ENCODE data around the gene SPTA1. TPM values are rescaled to one million over a fixed set of nuclear protein-coding genes. Genes with fewer than 3 reads are reported as not detected.

SPTA1 gene
- total and polyA plus RNA-seq, 2 of the 4 experiments (the other 2 are of a cell fraction) = not detected

GRCh38 chr1:158730453-158730852 is 43.9 kb upstream of the SPTA1 start:
- intact Hi-C loops (cut with micrococcal nuclease) (no loop called here), in situ Hi-C loops (cut with MboI; ENCODE audit: low sequenced_read_pairs) (no loop called here), dilution Hi-C loops (cut with HindIII; ENCODE audit: low sequenced_read_pairs, unreplicated experiment) (no loop called here)
- Histone ChIP-seq H2AK9ac (replicated peaks; ENCODE audit: low read depth, low read length, poor library complexity) (no peak overlapping the region), H3K4me3 (ENCODE audit: insufficient read depth, low read depth, low read length) (no peak overlapping the region), H3K56ac (ENCODE audit: extremely low read depth, insufficient read depth, low read length) (no peak overlapping the region), H4K20me1 (ENCODE audit: insufficient read depth, low read length) (no peaks in the 10 kb centered on the region), H3K23ac (ENCODE audit: low read depth, low read length) (no peak overlapping the region), H2AK5ac (ENCODE audit: low read depth, low read length) (no peak overlapping the region), H3K36me3 (ENCODE audit: control insufficient read depth, insufficient read depth, low read length) (no peaks in the 10 kb centered on the region), H3K4me1 (ENCODE audit: control insufficient read depth, insufficient read depth, low read length) (no peaks in the 10 kb centered on the region), H2BK5ac (ENCODE audit: low read depth, low read length, poor library complexity, severe bottlenecking) (no peak overlapping the region), H3K9me3 (ENCODE audit: control insufficient read depth, insufficient read depth, low read length) (no peaks in the 10 kb centered on the region), H3K4ac (ENCODE audit: low read depth, low read length) (no peak overlapping the region), H2BK15ac (ENCODE audit: low read depth, low read length) (no peak overlapping the region), H3K14ac (replicated peaks; ENCODE audit: low read depth, low read length) (no peak overlapping the region), H4K91ac (ENCODE audit: insufficient read depth, low read depth, low read length) (no peak overlapping the region), H3K18ac (ENCODE audit: low read depth, low read length) (no peak overlapping the region), H2BK120ac (ENCODE audit: low read depth, low read length) (no peak overlapping the region), H2AFZ (replicated peaks; ENCODE audit: low read length, poor library complexity) (no peak overlapping the region), H2BK20ac (ENCODE audit: low read depth, low read length) (no peak overlapping the region), H3K79me1 (ENCODE audit: low read depth in 1 of 2, low read length in 2 of 2) (no peaks in the 10 kb centered on the region), H3K27me3 (ENCODE audit: control insufficient read depth, insufficient read depth, low read length) (no peaks in the 10 kb centered on the region), H4K8ac (ENCODE audit: low read depth in 2 of 2, low read length in 2 of 2) (no peak overlapping the region), H3K9ac (ENCODE audit: low read depth, low read length) (no peak overlapping the region), H3K4me2 (ENCODE audit: low read depth, low read length) (no peak overlapping the region), H3K27ac (ENCODE audit: insufficient read depth, low read length) (no peak overlapping the region), H3K9me1 (ENCODE audit: insufficient read depth, low read length) (no peaks in the 10 kb centered on the region), H4K5ac (ENCODE audit: low read depth, low read length) (no peak overlapping the region)
- CTCF ChIA-PET = no interaction called here
- TF ChIP-seq, protein P1, sequence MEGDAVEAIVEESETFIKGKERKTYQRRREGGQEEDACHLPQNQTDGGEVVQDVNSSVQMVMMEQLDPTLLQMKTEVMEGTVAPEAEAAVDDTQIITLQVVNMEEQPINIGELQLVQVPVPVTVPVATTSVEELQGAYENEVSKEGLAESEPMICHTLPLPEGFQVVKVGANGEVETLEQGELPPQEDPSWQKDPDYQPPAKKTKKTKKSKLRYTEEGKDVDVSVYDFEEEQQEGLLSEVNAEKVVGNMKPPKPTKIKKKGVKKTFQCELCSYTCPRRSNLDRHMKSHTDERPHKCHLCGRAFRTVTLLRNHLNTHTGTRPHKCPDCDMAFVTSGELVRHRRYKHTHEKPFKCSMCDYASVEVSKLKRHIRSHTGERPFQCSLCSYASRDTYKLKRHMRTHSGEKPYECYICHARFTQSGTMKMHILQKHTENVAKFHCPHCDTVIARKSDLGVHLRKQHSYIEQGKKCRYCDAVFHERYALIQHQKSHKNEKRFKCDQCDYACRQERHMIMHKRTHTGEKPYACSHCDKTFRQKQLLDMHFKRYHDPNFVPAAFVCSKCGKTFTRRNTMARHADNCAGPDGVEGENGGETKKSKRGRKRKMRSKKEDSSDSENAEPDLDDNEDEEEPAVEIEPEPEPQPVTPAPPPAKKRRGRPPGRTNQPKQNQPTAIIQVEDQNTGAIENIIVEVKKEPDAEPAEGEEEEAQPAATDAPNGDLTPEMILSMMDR (conservative IDR thresholded peaks at IDR 0.05; ENCODE audit: low read depth, low read length) = no peak
- TF ChIP-seq MAFK (IDR thresholded peaks at IDR 0.05; ENCODE audit: low read depth, low read length) = no peak
- no peak for TF ChIP-seq NFE2L2 (IDR thresholded peaks at IDR 0.05; ENCODE audit: low read depth, low read length)
- no peak for TF ChIP-seq RCOR1 (IDR thresholded peaks at IDR 0.05; ENCODE audit: insufficient replicate concordance, low read length)
- no peak for TF ChIP-seq CHD1 (IDR thresholded peaks at IDR 0.05; ENCODE audit: low read depth, low read length)
- TF ChIP-seq RAD21 (IDR thresholded peaks at IDR 0.05; ENCODE audit: low read length) = no peak
- TF ChIP-seq POLR2A (IDR thresholded peaks at IDR 0.05; ENCODE audit: low read depth, low read length) = no peak
- no peak for TF ChIP-seq USF2 (IDR thresholded peaks at IDR 0.05; ENCODE audit: low read depth, low read length)
- no peak for TF ChIP-seq CEBPB (IDR thresholded peaks at IDR 0.05; ENCODE audit: low read depth, low read length)
- no peak for TF ChIP-seq SMC3 (IDR thresholded peaks at IDR 0.05; ENCODE audit: low read depth, low read length)
- no peak for TF ChIP-seq RFX5 (IDR thresholded peaks at IDR 0.05; ENCODE audit: low read depth, low read length)
- TF ChIP-seq, protein P2, sequence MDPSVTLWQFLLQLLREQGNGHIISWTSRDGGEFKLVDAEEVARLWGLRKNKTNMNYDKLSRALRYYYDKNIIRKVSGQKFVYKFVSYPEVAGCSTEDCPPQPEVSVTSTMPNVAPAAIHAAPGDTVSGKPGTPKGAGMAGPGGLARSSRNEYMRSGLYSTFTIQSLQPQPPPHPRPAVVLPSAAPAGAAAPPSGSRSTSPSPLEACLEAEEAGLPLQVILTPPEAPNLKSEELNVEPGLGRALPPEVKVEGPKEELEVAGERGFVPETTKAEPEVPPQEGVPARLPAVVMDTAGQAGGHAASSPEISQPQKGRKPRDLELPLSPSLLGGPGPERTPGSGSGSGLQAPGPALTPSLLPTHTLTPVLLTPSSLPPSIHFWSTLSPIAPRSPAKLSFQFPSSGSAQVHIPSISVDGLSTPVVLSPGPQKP (IDR thresholded peaks at IDR 0.05; ENCODE audit: borderline replicate concordance, low read depth, low read length) = no peak
- TF ChIP-seq MXI1 (IDR thresholded peaks at IDR 0.05; ENCODE audit: borderline replicate concordance, low read depth, low read length) = no peak
- no peak for TF ChIP-seq MAZ (IDR thresholded peaks at IDR 0.05; ENCODE audit: borderline replicate concordance, low read depth, low read length)
- TF ChIP-seq FOS (IDR thresholded peaks at IDR 0.05; ENCODE audit: low read depth, low read length) = no peak
- POLR2A ChIA-PET (ENCODE audit: unreplicated experiment) = no interaction called here
- BruUV-seq (replicated peaks) = no TSS peak
- no peak for DNase-seq
- WGBS, 2 experiments (ENCODE audit: extremely low coverage in 2 of 2, insufficient read length in 1 of 2) = no CpG with 5 or more reads among the region's 4 CpGs
- no peak for ATAC-seq (ENCODE audit: low read depth)

Data from IMR-90 (cell line).